G401 (cell line): Measurements from ENCODE around the gene LDB1. TPM values are rescaled to one million over a fixed set of nuclear protein-coding genes. Genes with fewer than 3 reads are reported as not detected.
A peak's percentile ranks its signal among the peaks of the same experiment; 100 is the strongest.

Source experiments
- DNase-seq: peaks from one replicate; pipeline ENCODE4 v3.0.0-alpha.2; 2015; ENCODE audit warnings: low spot score
- in situ Hi-C: cut with HindIII; loops from 2 replicates; pipeline ENCODE4 v1.10.0; 2016; ENCODE audit warnings: low sequenced_read_pairs, mixed read lengths
- total RNA-seq: library from RNA; depleted of rRNA; stranded (reverse); fragments of >200 nt; shearing (Covaris generic); gene quantifications from 2 replicates; pipeline ENCODE4 v1.2.3, GENCODE V29; 2014

LDB1 gene
- total RNA-seq, 1 experiment from 2014 or later = 59.7 TPM

GRCh38 chr10:102115775-102116174 is 4.4 kb downstream of the LDB1 start:
- DNase-seq = peak; percentile 23
- in situ Hi-C loops = no loop called here

- in situ Hi-C loops = no loop called here
- peak; percentile 95 for DNase-seq
Observed at GRCh38 chr10:102114861-102115618, 5.1 kb downstream of the LDB1 start.

- peak; percentile 74 for DNase-seq
- in situ Hi-C loops = no loop called here
Observed at GRCh38 chr10:102113956-102114857, 6.0 kb downstream of the LDB1 start.

- no peak for DNase-seq
- in situ Hi-C loops = no loop called here
Observed at GRCh38 chr10:102113261-102113955, 6.8 kb downstream of the LDB1 start.

GRCh38 chr10:102112210-102112817 is 7.9 kb downstream of the LDB1 start:
- in situ Hi-C loops = no loop called here
- DNase-seq = no peak

- in situ Hi-C loops = no loop called here
- DNase-seq = no peak
Observed at GRCh38 chr10:102111276-102111675, 8.9 kb downstream of the LDB1 start.

- in situ Hi-C loops = no loop called here
- no peak for DNase-seq
Observed at GRCh38 chr10:102109166-102110116, 10.7 kb downstream of the LDB1 start.

GRCh38 chr10:102106998-102107397 is 13.2 kb downstream of the LDB1 start:
- in situ Hi-C loops = no loop called here
- no peak for DNase-seq

- in situ Hi-C loops = no loop called here
Observed at GRCh38 chr10:102102421-102102820, 17.7 kb downstream of the LDB1 start.

GRCh38 chr10:102101152-102101551 is 19.0 kb downstream of the LDB1 start:
- DNase-seq = no peak
- in situ Hi-C loops = no loop called here

More at GRCh38 chr10:102102421-102102820, 17.7 kb downstream of the LDB1 start:
- DNase-seq = no peak

GRCh38 chr10:102096449-102096848 is 23.7 kb downstream of the LDB1 start:
- in situ Hi-C loops = no loop called here
- DNase-seq = no peak

- DNase-seq = no peak
- in situ Hi-C loops = no loop called here
Observed at GRCh38 chr10:102090772-102091171, 29.4 kb downstream of the LDB1 start.

- in situ Hi-C loops = no loop called here
- no peak for DNase-seq
Observed at GRCh38 chr10:102086196-102086595, 34.0 kb downstream of the LDB1 start.

GRCh38 chr10:102085336-102085735 is 34.8 kb downstream of the LDB1 start:
- in situ Hi-C loops = no loop called here
- DNase-seq = no peak

GRCh38 chr10:102083541-102083940 is 36.6 kb downstream of the LDB1 start:
- DNase-seq = no peak
- in situ Hi-C loops = no loop called here

GRCh38 chr10:102072673-102073527 is 47.3 kb downstream of the LDB1 start:
- DNase-seq = peak; percentile 86
- in situ Hi-C loops = no loop called here

GRCh38 chr10:102069071-102069470 is 51.1 kb downstream of the LDB1 start:
- in situ Hi-C loops = no loop called here

More at GRCh38 chr10:102069071-102069470, 51.1 kb downstream of the LDB1 start:
- no peak for DNase-seq
